Parathyroid adenoma (tissue), 2 donors: ENCODE results near the gene GPR158.

Source experiments
- H2AFZ ChIP-seq: fragments of 300-600 bp; sonication (generic); one replicate; pipeline ENCODE4 v1.7.0; 2017; ENCODE audit warnings: antibody characterized with exemption, mild to moderate bottlenecking
- H3K27ac ChIP-seq: fragments of 300-600 bp; sonication (generic); one replicate; pipeline ENCODE4 v1.7.0; 2017
- H3K27me3 ChIP-seq: fragments of 300-600 bp; sonication (generic); one replicate; pipeline ENCODE4 v1.7.0; 2017; ENCODE audit warnings: low read length; ENCODE audit not compliant: control insufficient read depth, insufficient read depth
- H3K36me3 ChIP-seq: fragments of 300-600 bp; sonication (generic); one replicate; pipeline ENCODE4 v1.7.0; 2017; ENCODE audit warnings: low read length; ENCODE audit not compliant: control insufficient read depth, insufficient read depth
- H3K4me1 ChIP-seq: fragments of 300-600 bp; sonication (generic); one replicate; pipeline ENCODE4 v1.7.0; 2017; ENCODE audit warnings: control low read depth
- H3K4me2 ChIP-seq: fragments of 300-600 bp; sonication (generic); one replicate; pipeline ENCODE4 v1.7.0; 2017; ENCODE audit warnings: low read length
- H3K4me3 ChIP-seq: fragments of 300-600 bp; sonication (generic); one replicate; pipeline ENCODE4 v1.7.0; 2017; ENCODE audit warnings: low read depth, low read length
- H3K79me2 ChIP-seq: fragments of 300-600 bp; sonication (generic); one replicate; pipeline ENCODE4 v1.7.0; 2017; ENCODE audit warnings: control low read depth
- H3K9ac ChIP-seq: fragments of 300-600 bp; sonication (generic); one replicate; pipeline ENCODE4 v1.7.0; 2017; ENCODE audit warnings: mild to moderate bottlenecking
- H3K9me3 ChIP-seq: fragments of 300-600 bp; sonication (generic); one replicate; pipeline ENCODE4 v1.7.0; 2017; ENCODE audit warnings: low read length; ENCODE audit not compliant: control insufficient read depth
- CTCF ChIP-seq: fragments of 300-600 bp; sonication (generic); IDR thresholded peaks from one replicate; pipeline ENCODE4 v1.7.0; 2017; ENCODE audit warnings: antibody characterized with exemption, mild to moderate bottlenecking
- donor health status: primary hyperparathyroidism.

Gene GPR158

DNA sequence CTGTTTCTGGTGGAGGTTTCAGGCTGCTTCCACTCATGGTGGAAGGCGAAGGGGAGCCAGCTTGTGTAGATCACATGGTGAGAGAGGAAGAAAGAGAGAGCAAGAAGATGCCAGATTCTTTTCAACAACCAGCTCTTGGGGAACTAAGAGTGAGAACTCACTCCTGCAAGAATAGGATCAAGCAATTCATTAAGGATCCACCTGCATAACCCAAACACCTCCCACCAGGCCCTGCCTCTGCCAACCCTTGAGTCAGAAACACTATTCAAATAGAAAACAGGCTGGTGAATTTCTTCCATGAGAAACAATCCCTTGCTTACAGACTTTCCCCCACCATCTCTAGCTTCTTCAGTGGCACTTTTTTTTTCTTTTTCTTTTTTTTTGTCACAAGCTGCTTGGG, 317.2 kb downstream of the GPR158 start:
- no peak overlapping the region for H3K4me3 ChIP-seq
- no peak overlapping the region for H3K4me2 ChIP-seq
- H3K36me3 ChIP-seq: no peaks in the 10 kb centered on the region
- H3K9ac ChIP-seq: no peak overlapping the region
- no peaks in the 10 kb centered on the region for H3K9me3 ChIP-seq
- no peak overlapping the region for H3K27ac ChIP-seq
- no peak for TF ChIP-seq CTCF
- H3K27me3 ChIP-seq: no peaks in the 10 kb centered on the region
- H3K4me1 ChIP-seq: no peaks in the 10 kb centered on the region
- H3K79me2 ChIP-seq: no peaks in the 10 kb centered on the region
- no peak overlapping the region for H2AFZ ChIP-seq

- TF ChIP-seq CTCF: no peak
- Histone ChIP-seq H3K9ac (no peak overlapping the region), H3K36me3 (no peaks in the 10 kb centered on the region), H3K79me2 (no peaks in the 10 kb centered on the region), H3K4me2 (no peak overlapping the region), H3K27me3 (no peaks in the 10 kb centered on the region), H3K4me1 (no peaks in the 10 kb centered on the region), H2AFZ (no peak overlapping the region), H3K4me3 (no peak overlapping the region), H3K9me3 (no peaks in the 10 kb centered on the region), H3K27ac (no peak overlapping the region)
Observed at GRCh38 chr10:25492680-25493079, 317.9 kb downstream of the GPR158 start.

DNA sequence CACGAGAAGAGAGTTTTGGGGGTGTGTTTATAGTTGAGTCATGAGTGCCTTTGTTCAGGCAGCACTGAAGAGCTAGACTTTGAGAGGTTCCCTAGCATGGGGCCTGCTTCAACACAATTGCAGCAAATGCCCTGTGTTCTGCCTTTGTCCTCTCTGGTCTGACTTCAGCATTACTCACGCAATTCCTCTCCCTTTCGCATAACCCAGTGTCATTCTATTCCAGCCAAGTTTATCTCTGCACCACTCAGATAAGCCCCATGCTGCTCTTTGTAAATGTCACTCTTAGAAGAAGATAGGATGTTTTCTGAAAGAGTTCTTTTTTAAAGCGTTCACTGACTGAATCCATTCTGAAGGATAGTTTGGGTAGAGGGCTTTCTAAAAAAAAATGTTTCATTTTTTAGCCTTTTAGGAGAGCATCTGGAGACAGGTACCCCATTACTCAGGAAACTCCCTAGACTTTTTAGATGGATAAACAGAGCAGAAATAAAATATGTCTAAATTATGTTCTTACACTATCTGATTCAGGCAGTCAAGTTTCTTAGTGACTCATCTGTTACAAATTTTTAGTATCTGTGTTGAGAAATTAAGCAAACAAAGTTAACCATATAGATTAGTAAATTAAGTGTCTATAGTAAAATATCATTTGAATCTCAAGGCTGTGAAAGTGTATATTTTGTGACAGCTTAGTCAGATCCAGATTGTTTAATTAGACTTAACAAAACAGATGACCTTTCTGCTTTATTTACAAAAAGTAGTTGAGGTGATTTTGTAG, 318.5 kb downstream of the GPR158 start:
- H3K4me2 ChIP-seq: no peak overlapping the region
- H3K27me3 ChIP-seq: no peaks in the 10 kb centered on the region
- H3K36me3 ChIP-seq: no peaks in the 10 kb centered on the region
- no peaks in the 10 kb centered on the region for H3K79me2 ChIP-seq
- no peak overlapping the region for H3K4me3 ChIP-seq
- H3K9ac ChIP-seq: no peak overlapping the region
- H3K27ac ChIP-seq: no peak overlapping the region
- no peaks in the 10 kb centered on the region for H3K4me1 ChIP-seq
- H3K9me3 ChIP-seq: no peaks in the 10 kb centered on the region
- no peak for TF ChIP-seq CTCF
- H2AFZ ChIP-seq: no peak overlapping the region

- Histone ChIP-seq H3K4me3 (no peak overlapping the region), H3K9ac (no peak overlapping the region), H3K27ac (no peak overlapping the region), H3K4me1 (no peaks in the 10 kb centered on the region), H2AFZ (no peak overlapping the region), H3K9me3 (no peaks in the 10 kb centered on the region), H3K27me3 (no peaks in the 10 kb centered on the region), H3K4me2 (no peak overlapping the region), H3K79me2 (no peaks in the 10 kb centered on the region), H3K36me3 (no peaks in the 10 kb centered on the region)
- TF ChIP-seq CTCF: no peak
Observed at GRCh38 chr10:25497246-25497645, 322.4 kb downstream of the GPR158 start.

- Histone ChIP-seq H3K4me2 (no peak overlapping the region), H3K9me3 (no peaks in the 10 kb centered on the region), H3K9ac (no peak overlapping the region), H3K36me3 (no peaks in the 10 kb centered on the region), H3K27ac (no peak overlapping the region), H3K27me3 (no peaks in the 10 kb centered on the region), H3K4me1 (no peaks in the 10 kb centered on the region), H3K4me3 (no peak overlapping the region), H3K79me2 (no peaks in the 10 kb centered on the region), H2AFZ (no peak overlapping the region)
- TF ChIP-seq CTCF: no peak
Observed at GRCh38 chr10:25498645-25499044, 323.8 kb downstream of the GPR158 start.
